CD8-positive, alpha-beta memory T cell (primary cell): Measurements from ENCODE around the gene STATH. TPM values are rescaled to one million over a fixed set of nuclear protein-coding genes. Genes with fewer than 3 reads are reported as not detected.
"Not testable (repeated sequence)": the region's sequence is repeated elsewhere in the genome, so short reads cannot be mapped to it uniquely, and the experiment has no call there.

Source experiments
- CTCF ChIA-PET: fragments of 350-600 bp; sonication (Branson Sonifier 250); formaldehyde crosslinking; loops from one replicate; lab custom pipeline; 2021; ENCODE audit warnings: antibody characterized with exemption; lab: Charles Lee
- POLR2A ChIA-PET: fragments of 350-600 bp; sonication (Branson Sonifier 250); formaldehyde crosslinking; loops from one replicate; lab custom pipeline; 2021; ENCODE audit warnings: antibody characterized with exemption; lab: Charles Lee
- DNase-seq, 5 donors: peaks; one replicate each; pipeline versions ENCODE4 v3.0.0 to v3.0.0-alpha.2; 2020 to 2022; ENCODE audit warnings: mixed read lengths in 1 of 5
- H3K27ac ChIP-seq: one replicate; pipeline ENCODE4 v1.7.0; 2013; ENCODE audit warnings: low read depth, mild to moderate bottlenecking, low read length, moderate library complexity
- H3K27me3 ChIP-seq: 2 replicates; pipeline ENCODE4 v1.7.0; 2013; ENCODE audit warnings: low read length, mild to moderate bottlenecking; ENCODE audit not compliant: insufficient read depth, poor library complexity, severe bottlenecking
- H3K36me3 ChIP-seq: 2 replicates; pipeline ENCODE4 v1.7.0; 2013; ENCODE audit warnings: mild to moderate bottlenecking, low read length, moderate library complexity; ENCODE audit not compliant: insufficient read depth
- H3K4me1 ChIP-seq: 2 replicates; pipeline ENCODE4 v1.7.0; 2013; ENCODE audit warnings: mild to moderate bottlenecking, low read length, moderate library complexity; ENCODE audit not compliant: insufficient read depth
- H3K4me3 ChIP-seq: 2 replicates; pipeline ENCODE4 v1.7.0; 2013; ENCODE audit warnings: mild to moderate bottlenecking, low read length
- H3K9me3 ChIP-seq: 2 replicates; pipeline ENCODE4 v1.7.0; 2013; ENCODE audit warnings: mild to moderate bottlenecking, low read length
- H3K27ac Mint-ChIP-seq, 8 donors: one replicate each; pipeline ENCODE4 v1.8.0; 2020 to 2021; ENCODE audit warnings: mixed read lengths in 8 of 8, mild to moderate bottlenecking in 6 of 8, inconsistent platforms in 3 of 8, moderate library complexity in 3 of 8
- H3K27me3 Mint-ChIP-seq, 2 donors: one replicate each; pipeline ENCODE4 v1.8.0; 2020 to 2021; ENCODE audit warnings: mixed read lengths in 2 of 2, mild to moderate bottlenecking in 1 of 2, moderate library complexity in 1 of 2
- H3K36me3 Mint-ChIP-seq, 3 donors: one replicate each; pipeline ENCODE4 v1.8.0; 2020 to 2021; ENCODE audit warnings: mixed read lengths in 3 of 3, inconsistent platforms in 1 of 3, mild to moderate bottlenecking in 1 of 3
- H3K4me1 Mint-ChIP-seq, 3 donors: one replicate each; pipeline ENCODE4 v1.8.0; 2020 to 2021; ENCODE audit warnings: mixed read lengths in 3 of 3, inconsistent platforms in 1 of 3, mild to moderate bottlenecking in 1 of 3
- H3K4me3 Mint-ChIP-seq, 7 donors: one replicate each; pipeline ENCODE4 v1.8.0; 2020 to 2021; ENCODE audit warnings: mixed read lengths in 7 of 7, mild to moderate bottlenecking in 6 of 7, moderate library complexity in 4 of 7, inconsistent platforms in 2 of 7
- H3K9me3 Mint-ChIP-seq, 5 donors: one replicate each; pipeline ENCODE4 v1.8.0; 2020 to 2022; ENCODE audit warnings: mixed read lengths in 5 of 5, mild to moderate bottlenecking in 3 of 5, moderate library complexity in 2 of 5, inconsistent platforms in 1 of 5
- polyA plus RNA-seq: library from polyadenylated mRNA; unstranded; fragments of 300-500 nt; fragmentation: Illumina TruSeq; gene quantifications from one replicate; pipeline ENCODE4 v1.2.3, GENCODE V29; 2021
- total RNA-seq, 2 experiments: library from RNA; stranded (reverse); gene quantifications; one replicate each; pipeline ENCODE4 v1.2.3, GENCODE V29; 2021

The STATH gene
- total and polyA plus RNA-seq, 3 experiments from 2014 or later = not detected

DNA sequence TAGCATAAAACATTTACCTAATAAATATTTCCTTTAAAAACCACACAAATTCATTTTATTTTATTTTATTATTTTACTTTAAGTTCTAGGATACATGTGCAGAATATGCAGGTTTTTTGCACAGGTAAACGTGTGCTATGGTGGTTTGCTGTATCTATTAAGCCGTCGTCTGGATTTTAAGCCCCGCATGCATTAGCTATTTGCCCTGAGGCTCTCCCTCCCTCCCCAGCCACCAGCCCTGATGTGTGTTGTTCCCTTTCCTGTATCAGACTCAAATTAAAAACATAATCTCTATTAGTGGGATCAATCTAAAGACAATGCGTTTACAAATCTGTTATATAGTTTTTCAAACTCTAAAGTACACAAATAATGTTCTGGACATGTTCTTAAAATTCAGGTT is 31.2 kb downstream of the STATH start:
- no peak overlapping the region for H3K27ac ChIP-seq
- no peaks in the 10 kb centered on the region for H3K36me3 Mint-ChIP-seq
- ChIA-PET CTCF (no interaction called here), POLR2A (no interaction called here)
- H3K9me3 ChIP-seq = no peaks in the 10 kb centered on the region
- H3K27me3 ChIP-seq = no peaks in the 10 kb centered on the region
- H3K9me3 Mint-ChIP-seq = peaks cover 0 to 6% (median 0%) of the 10 kb centered on the region in 5 donors
- no peak overlapping the region for H3K27ac Mint-ChIP-seq
- H3K27me3 Mint-ChIP-seq = no peaks in the 10 kb centered on the region
- H3K4me3 ChIP-seq = no peak overlapping the region
- no peaks in the 10 kb centered on the region for H3K4me1 Mint-ChIP-seq
- H3K4me3 Mint-ChIP-seq = no peak overlapping the region
- no peak for DNase-seq
- no peaks in the 10 kb centered on the region for H3K4me1 ChIP-seq
- H3K36me3 ChIP-seq = no peaks in the 10 kb centered on the region

DNA sequence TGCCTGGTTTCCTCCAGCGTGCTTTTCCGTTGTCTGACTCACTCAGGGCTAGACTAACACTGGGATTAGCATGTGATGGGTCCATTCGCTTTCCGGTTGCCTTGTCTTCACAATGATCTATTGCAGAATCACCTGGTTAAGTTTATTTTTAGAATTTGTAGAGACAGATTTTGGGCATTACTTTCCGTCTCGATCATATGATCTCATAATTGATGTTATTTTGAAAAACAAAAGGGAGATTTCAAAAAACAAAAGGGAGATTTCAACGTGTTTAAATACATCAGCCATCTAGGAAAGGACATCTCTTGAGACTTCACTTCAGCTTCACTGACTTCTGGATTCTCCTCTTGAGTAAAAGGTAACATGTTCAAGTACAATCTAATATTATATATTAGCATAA is 32.4 kb downstream of the STATH start, which contains the start of gene HTN3:
TSS of gene HTN3 (plus strand) at position 301 of the 400 bp plus-strand sequence. CDS start 2,282 bp downstream, outside the sequence.
- H3K36me3 ChIP-seq, H3K4me3 ChIP-seq, DNase-seq, CTCF ChIA-PET, H3K36me3 Mint-ChIP-seq, H3K4me1 Mint-ChIP-seq, H3K27me3 Mint-ChIP-seq, H3K27ac Mint-ChIP-seq, H3K4me1 ChIP-seq, POLR2A ChIA-PET, H3K4me3 Mint-ChIP-seq, H3K9me3 ChIP-seq, H3K9me3 Mint-ChIP-seq, H3K27ac ChIP-seq, H3K27me3 ChIP-seq: not testable (repeated sequence)

DNA sequence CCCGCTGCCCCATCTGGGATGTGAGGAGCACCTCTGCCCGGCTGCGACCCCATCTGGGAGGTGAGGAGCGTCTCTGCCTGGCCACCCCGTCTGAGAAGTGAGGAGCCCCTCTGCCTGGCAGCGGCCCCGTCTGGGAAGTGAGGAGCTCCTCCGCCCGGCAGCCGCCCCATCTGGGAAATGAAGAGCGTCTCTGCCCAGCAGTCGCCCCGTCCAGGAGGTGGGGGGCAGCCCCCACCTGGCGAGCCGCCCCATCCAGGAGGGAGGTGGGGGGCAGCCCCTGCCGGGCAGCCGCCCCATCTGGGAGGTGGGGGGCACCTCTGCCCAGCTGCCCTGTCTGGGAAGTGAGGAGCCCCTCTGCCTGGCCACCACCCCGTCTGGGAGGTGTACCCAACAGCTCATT is 41.8 kb downstream of the STATH start:
- H3K27ac Mint-ChIP-seq, POLR2A ChIA-PET: not testable (repeated sequence)

DNA sequence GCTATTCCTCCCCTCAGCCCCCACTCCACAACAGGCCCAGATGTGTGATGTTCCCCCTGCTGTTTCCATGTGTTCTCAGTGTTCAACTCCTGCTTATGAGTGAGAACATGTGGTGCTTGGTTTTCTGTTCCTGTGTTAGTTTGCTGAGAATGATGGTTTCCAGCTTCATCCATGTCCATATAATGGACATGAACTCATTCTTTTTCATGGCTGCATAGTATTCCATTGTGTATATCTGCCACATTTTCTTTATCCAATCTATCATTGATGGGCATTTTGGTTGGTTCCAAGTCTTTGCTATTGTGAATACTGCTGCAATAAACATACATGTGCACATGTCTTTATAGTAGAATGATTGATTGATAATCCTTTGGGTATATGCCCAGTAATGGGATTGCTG is 44.2 kb downstream of the STATH start:
- H3K4me1 Mint-ChIP-seq, DNase-seq, H3K27ac ChIP-seq, H3K9me3 ChIP-seq, H3K4me1 ChIP-seq, H3K36me3 Mint-ChIP-seq, H3K27me3 ChIP-seq, CTCF ChIA-PET, H3K4me3 Mint-ChIP-seq, H3K4me3 ChIP-seq, POLR2A ChIA-PET, H3K36me3 ChIP-seq, H3K27ac Mint-ChIP-seq, H3K27me3 Mint-ChIP-seq: not testable (repeated sequence)
- H3K9me3 Mint-ChIP-seq = peaks cover 8 to 17% (median 11%) of the 10 kb centered on the region in 5 donors

More for the DNA sequence above, 41.8 kb downstream of the STATH start:
- H3K4me1 Mint-ChIP-seq, H3K27me3 Mint-ChIP-seq, H3K27ac ChIP-seq, DNase-seq, CTCF ChIA-PET, H3K4me3 Mint-ChIP-seq, H3K36me3 ChIP-seq, H3K4me3 ChIP-seq, H3K27me3 ChIP-seq, H3K9me3 ChIP-seq, H3K4me1 ChIP-seq, H3K36me3 Mint-ChIP-seq: not testable (repeated sequence)
- peaks cover 10 to 19% (median 14%) of the 10 kb centered on the region in 5 donors for H3K9me3 Mint-ChIP-seq

DNA sequence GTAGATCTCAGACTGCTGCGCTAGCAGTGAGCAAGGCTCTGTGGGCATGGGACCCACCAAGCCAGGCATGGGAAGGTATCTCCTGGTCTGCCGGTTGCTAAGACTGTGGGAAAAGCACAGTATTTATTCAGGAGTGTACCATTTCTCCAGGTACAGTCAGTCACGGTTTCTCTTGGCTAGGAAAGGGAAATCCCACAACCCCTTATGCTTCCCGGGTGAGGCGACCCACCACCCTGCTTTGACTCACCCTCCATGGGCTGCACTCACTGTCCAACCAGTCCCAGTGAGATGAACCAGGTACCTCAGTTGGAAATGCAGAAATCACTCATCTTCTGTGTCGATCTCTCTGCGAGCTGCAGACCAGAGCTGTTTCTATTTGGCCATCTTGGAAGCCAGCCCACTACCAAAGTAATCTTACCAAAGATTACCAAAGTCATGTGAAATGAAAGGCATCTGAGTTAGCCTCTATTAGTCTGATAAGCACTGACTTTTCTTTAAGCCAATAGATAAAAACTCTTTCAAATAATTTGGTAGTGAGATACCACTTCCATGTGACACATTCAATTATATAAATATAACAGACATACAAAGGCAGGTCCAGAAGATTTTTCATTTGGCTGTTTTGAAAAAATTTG is 46.0 kb downstream of the STATH start:
- no peaks in the 10 kb centered on the region for H3K27me3 Mint-ChIP-seq
- Histone ChIP-seq H3K4me1 (no peaks in the 10 kb centered on the region), H3K9me3 (no peaks in the 10 kb centered on the region), H3K4me3 (no peak overlapping the region), H3K27ac (no peak overlapping the region), H3K27me3 (no peaks in the 10 kb centered on the region), H3K36me3 (no peaks in the 10 kb centered on the region)
- H3K4me3 Mint-ChIP-seq = no peak overlapping the region
- no peak overlapping the region for H3K27ac Mint-ChIP-seq
- ChIA-PET CTCF (no interaction called here), POLR2A (no interaction called here)
- no peaks in the 10 kb centered on the region for H3K36me3 Mint-ChIP-seq
- H3K4me1 Mint-ChIP-seq = no peaks in the 10 kb centered on the region
- peaks cover 8 to 13% (median 11%) of the 10 kb centered on the region in 5 donors for H3K9me3 Mint-ChIP-seq
- DNase-seq = no peak

DNA sequence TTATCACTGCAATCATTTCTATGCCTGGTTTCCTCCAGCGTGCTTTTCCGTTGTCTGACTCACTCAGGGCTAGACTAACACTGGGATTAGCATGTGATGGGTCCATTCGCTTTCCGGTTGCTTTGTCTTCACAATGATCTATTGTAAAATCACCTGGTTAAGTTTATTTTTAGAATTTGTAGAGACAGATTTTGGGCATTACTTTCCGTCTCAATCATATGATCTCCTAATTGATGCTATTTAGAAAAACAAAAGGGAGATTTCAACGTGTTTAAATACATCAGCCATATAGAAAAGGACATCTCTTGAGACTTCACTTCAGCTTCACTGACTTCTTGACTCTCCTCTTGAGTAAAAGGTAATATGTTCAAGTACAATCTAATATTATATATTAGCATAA is 54.4 kb downstream of the STATH start, which contains the start of gene HTN1:
TSS of gene HTN1 (plus strand) at position 301 of the 400 bp plus-strand sequence. CDS start 2,639 bp downstream, outside the sequence.
- H3K9me3 ChIP-seq, H3K4me1 ChIP-seq, H3K4me3 ChIP-seq, H3K36me3 Mint-ChIP-seq, H3K27me3 Mint-ChIP-seq, POLR2A ChIA-PET, H3K27me3 ChIP-seq, H3K36me3 ChIP-seq, DNase-seq, H3K4me3 Mint-ChIP-seq, H3K4me1 Mint-ChIP-seq, H3K27ac Mint-ChIP-seq, H3K27ac ChIP-seq, H3K9me3 Mint-ChIP-seq, CTCF ChIA-PET: not testable (repeated sequence)

Other genes with a start within 250 kb of the STATH start
- gene SULT1B1, start 235.3 kb upstream of the STATH start, total RNA-seq = under 1 TPM; 0.20 to 0.22 TPM
- 1.8 TPM for gene SULT1B1, start 235.3 kb upstream of the STATH start, polyA plus RNA-seq
- gene SULT1E1, start 135.8 kb upstream of the STATH start, total RNA-seq = not detected
- gene SULT1E1, start 135.8 kb upstream of the STATH start, polyA plus RNA-seq = not detected
- not detected for gene CSN1S1, start 64.9 kb upstream of the STATH start, total RNA-seq
- not detected for gene CSN1S1, start 64.9 kb upstream of the STATH start, polyA plus RNA-seq
- not detected for gene CSN2, start 30.2 kb upstream of the STATH start, total RNA-seq
- not detected for gene CSN2, start 30.2 kb upstream of the STATH start, polyA plus RNA-seq
- not detected for gene HTN3, start 32.5 kb downstream of the STATH start, total RNA-seq
- not detected for gene HTN3, start 32.5 kb downstream of the STATH start, polyA plus RNA-seq
- gene HTN1, start 54.5 kb downstream of the STATH start, total RNA-seq = not detected
- not detected for gene HTN1, start 54.5 kb downstream of the STATH start, polyA plus RNA-seq
- gene PRR27, start 158.3 kb downstream of the STATH start, total RNA-seq = not detected
- gene PRR27, start 158.3 kb downstream of the STATH start, polyA plus RNA-seq = not detected
- gene ODAM, start 199.8 kb downstream of the STATH start, total RNA-seq = not detected
- gene ODAM, start 199.8 kb downstream of the STATH start, polyA plus RNA-seq = not detected
- not detected for gene FDCSP, start 230.2 kb downstream of the STATH start, total RNA-seq
- gene FDCSP, start 230.2 kb downstream of the STATH start, polyA plus RNA-seq = not detected
- not detected for gene CSN3, start 246.6 kb downstream of the STATH start, total RNA-seq
- not detected for gene CSN3, start 246.6 kb downstream of the STATH start, polyA plus RNA-seq